Uterus (tissue), 4 donors: ENCODE measurements around the gene C19orf44. TPM values are rescaled to one million over a fixed set of nuclear protein-coding genes. Genes with fewer than 3 reads are reported as not detected.

Experiments
- DNase-seq, 2 donors: peaks; one replicate each; pipeline ENCODE4 v3.0.0-alpha.2; 2019 to 2020
- H3K27ac ChIP-seq, 2 donors: fragments of 200-600 bp; sonication (generic); 1 replicate in 1 of 2; 2 replicates in 1 of 2; pipeline ENCODE4 v1.5.1; 2016 to 2018
- H3K27me3 ChIP-seq, 2 donors: fragments of 200-600 bp; sonication (generic); one replicate each; pipeline ENCODE4 v1.5.1; 2018 to 2019; ENCODE audit warnings: control low read depth in 1 of 2
- H3K36me3 ChIP-seq, 2 donors: fragments of 200-600 bp; sonication (generic); one replicate each; pipeline ENCODE4 v1.5.1; 2019; ENCODE audit warnings: control low read depth in 1 of 2
- H3K4me1 ChIP-seq, 2 donors: fragments of 200-600 bp; sonication (generic); one replicate each; pipeline ENCODE4 v1.5.1; 2018 to 2019; ENCODE audit warnings: control low read depth in 1 of 2
- H3K4me3 ChIP-seq, 2 donors: fragments of 200-600 bp; sonication (generic); 1 replicate in 1 of 2; 2 replicates in 1 of 2; pipeline ENCODE4 v1.5.1; 2018 to 2019; ENCODE audit warnings: mild to moderate bottlenecking in 1 of 2
- H3K9me3 ChIP-seq, 2 donors: fragments of 200-600 bp; sonication (generic); one replicate each; pipeline ENCODE4 v1.5.1; 2019; ENCODE audit warnings: control low read depth in 1 of 2
- CTCF ChIP-seq, 4 experiments: fragments of 200-600 bp in 2 of 4; fragments of 450-650 bp in 2 of 4; sonication (generic) in 2 of 4; IDR thresholded peaks; one replicate each; pipeline ENCODE4 v1.5.1; 2016 to 2019; ENCODE audit warnings: antibody characterized with exemption in 4 of 4, mild to moderate bottlenecking in 2 of 4, moderate library complexity in 1 of 4
- POLR2A ChIP-seq, 2 donors: fragments of 450-650 bp; IDR thresholded peaks; one replicate each; pipeline ENCODE4 v1.6.1; 2016; ENCODE audit warnings: antibody characterized with exemption in 2 of 2, mild to moderate bottlenecking in 1 of 2, moderate library complexity in 1 of 2
- intact Hi-C: fragments of 100-400 bp; cut with DNase I; formaldehyde crosslinking; loops from one replicate; pipeline ENCODE4 v1.15.1; 2023; ENCODE audit warnings: low total_unique reads
- small RNA-seq: library from RNA; depleted of rRNA; stranded (forward); fragments of <200 nt; gene quantifications from one replicate; pipeline ENCODE3, GENCODE V24; 2016
- total RNA-seq, 4 donors: library from RNA; depleted of rRNA in 3 of 4; stranded (reverse); fragments of >200 nt in 3 of 4; gene quantifications; one replicate each; pipeline versions ENCODE4 v1.1.0 to v1.2.4, GENCODE V29; 2014 to 2023
- donor health status: DM: yes; HTN: yes; CAD: no.

The C19orf44 gene
- total RNA-seq, 4 donors from 2014 or later, result 0.26 to 11.9 (median 7.5) TPM

GRCh38 chr19:16569609-16570320, 73.6 kb downstream of the C19orf44 start:
- H3K27me3 ChIP-seq, result no peaks in the 10 kb centered on the region
- H3K4me3 ChIP-seq, result no peak overlapping the region
- H3K4me1 ChIP-seq, result peaks cover 0 to 7% of the 10 kb centered on the region in 2 donors
- DNase-seq, result no peak
- H3K36me3 ChIP-seq, result no peaks in the 10 kb centered on the region
- H3K27ac ChIP-seq, result no peak overlapping the region
- H3K9me3 ChIP-seq, result no peaks in the 10 kb centered on the region
- no peak for TF ChIP-seq CTCF (IDR thresholded peaks at IDR 0.05)
- TF ChIP-seq POLR2A (IDR thresholded peaks at IDR 0.05), result no peak
- intact Hi-C loops, result no loop called here

Small RNA genes within 50 kb of the gene (small RNA-seq; reads per million reads assigned to genes)
- gene RN7SL146P, result not detected

Other genes with a start within 250 kb of the C19orf44 start
- 100 to 1,000 TPM in 2 of 4 donors, 10 to 100 TPM in 2; 16.5 to 139 (median 81.8) TPM for gene KLF2, start 171.6 kb upstream of the C19orf44 start, total RNA-seq
- gene EPS15L1, start 24.4 kb upstream of the C19orf44 start, total RNA-seq, result 10 to 100 TPM; 18.8 to 67.2 (median 39.6) TPM
- gene CALR3, start 227 bp upstream of the C19orf44 start, total RNA-seq, result not detected
- 10 to 100 TPM in 1 of 4 donors, 1 to 10 TPM in 3; 1.8 to 47.9 (median 7.8) TPM for gene CHERP, start 46.0 kb downstream of the C19orf44 start, total RNA-seq
- 10 to 100 TPM; 10.2 to 39.8 (median 19.8) TPM for gene SLC35E1, start 76.0 kb downstream of the C19orf44 start, total RNA-seq
- gene MED26, start 131.8 kb downstream of the C19orf44 start, total RNA-seq, result 10 to 100 TPM in 1 of 4 donors, 1 to 10 TPM in 3; 1.5 to 13.5 (median 3.6) TPM
- gene SMIM7, start 163.8 kb downstream of the C19orf44 start, total RNA-seq, result 100 to 1,000 TPM in 1 of 4 donors, 10 to 100 TPM in 3; 26.6 to 144 (median 85.0) TPM
- 1 to 10 TPM in 2 of 4 donors, not detected in 2; 3.5 to 5.0 TPM for gene TMEM38A, start 164.7 kb downstream of the C19orf44 start, total RNA-seq
- 1 to 10 TPM in 1 of 4 donors, under 1 TPM in 2, not detected in 1; under 0.01 to 2.6 (median 0.21) TPM for gene NWD1, start 223.5 kb downstream of the C19orf44 start, total RNA-seq